Stimulated activated CD8-positive, alpha-beta memory T cell treated with anti-CD3 and anti-CD28 coated beads, Interleukin-12 subunit alpha, Interleukin-12 subunit beta, amount 100 ng/mL, for 24 hours (primary cell): ENCODE data around the gene ATP23.

ENCODE experiments used
- DNase-seq: peaks from one replicate; pipeline ENCODE4 v3.0.0-alpha.2; 2020; ENCODE audit errors: extremely low read depth

ATP23 gene

GRCh38 chr12:57983146-57983857, 41.9 kb downstream of the ATP23 start:
- no peak for DNase-seq

GRCh38 chr12:57983858-57984505, 42.6 kb downstream of the ATP23 start:
- DNase-seq = no peak

- no peak for DNase-seq
Measured at GRCh38 chr12:57984629-57985151, 43.3 kb downstream of the ATP23 start.

- no peak for DNase-seq
Measured at GRCh38 chr12:57985685-57986084, 44.3 kb downstream of the ATP23 start.

- DNase-seq = no peak
Measured at GRCh38 chr12:57989838-57990237, 48.5 kb downstream of the ATP23 start.

GRCh38 chr12:57990241-57990883, 49.0 kb downstream of the ATP23 start:
- DNase-seq = no peak

GRCh38 chr12:57992001-57992400, 50.6 kb downstream of the ATP23 start:
- no peak for DNase-seq

GRCh38 chr12:57993030-57993429, 51.7 kb downstream of the ATP23 start:
- DNase-seq = no peak

- DNase-seq = no peak
Measured at GRCh38 chr12:57993834-57994233, 52.5 kb downstream of the ATP23 start.

GRCh38 chr12:57996520-57996919, 55.2 kb downstream of the ATP23 start:
- no peak for DNase-seq

GRCh38 chr12:57998251-57998650, 56.9 kb downstream of the ATP23 start:
- DNase-seq = no peak

GRCh38 chr12:58000499-58000898, 59.1 kb downstream of the ATP23 start:
- DNase-seq = no peak

GRCh38 chr12:58007875-58008274, 66.5 kb downstream of the ATP23 start:
- no peak for DNase-seq

- DNase-seq = no peak
Measured at GRCh38 chr12:58008634-58009033, 67.3 kb downstream of the ATP23 start.
